PFSK-1 (cell line): ENCODE data around the gene DDX42.

Experiments used
- FOXP2 ChIP-seq: optimal IDR thresholded peaks from 2 replicates; pipeline ENCODE3; 2011; ENCODE audit warnings: borderline replicate concordance, control low read depth, inconsistent platforms; ENCODE audit not compliant: insufficient read depth; ENCODE audit errors: extremely low read length, extremely low read depth
- POLR2AphosphoS5 ChIP-seq: IDR thresholded peaks from 2 replicates; pipeline ENCODE4 v1.6.1; 2012; ENCODE audit warnings: low read depth, mild to moderate bottlenecking, control low read depth, low read length, moderate library complexity
- REST ChIP-seq, 2 experiments: IDR thresholded peaks; 2 replicates each; pipeline versions ENCODE4 v1.6.1 to v1.8.0; 2011 to 2012; ENCODE audit warnings: low read depth in 2 of 2, low read length in 2 of 2, control low read depth in 1 of 2, inconsistent platforms in 1 of 2, mild to moderate bottlenecking in 1 of 2, moderate library complexity in 1 of 2; ENCODE audit not compliant: insufficient read depth in 1 of 2
- SIN3A ChIP-seq: IDR thresholded peaks from 2 replicates; pipeline ENCODE4 v1.6.1; 2012; ENCODE audit warnings: mild to moderate bottlenecking, low read length, moderate library complexity, borderline replicate concordance; ENCODE audit not compliant: insufficient read depth
- TAF1 ChIP-seq: IDR thresholded peaks from 2 replicates; pipeline ENCODE4 v1.6.1; 2012; ENCODE audit warnings: low read length, control low read depth, borderline replicate concordance; ENCODE audit not compliant: insufficient read depth

Gene DDX42

GRCh38 chr17:63828936-63829335 is 55.0 kb downstream of the DDX42 start:
- TF ChIP-seq SIN3A (no peak), TAF1 (no peak), FOXP2 (no peak), POLR2AphosphoS5 (no peak), REST (IDR thresholded peaks at IDR 0.05; ENCODE audit: insufficient read depth in 1 of 2, low read depth in 2 of 2, low read length in 2 of 2) (no peak)

- TF ChIP-seq REST (IDR thresholded peaks at IDR 0.05; ENCODE audit: insufficient read depth in 1 of 2, low read depth in 2 of 2, low read length in 2 of 2) (no peak), POLR2AphosphoS5 (no peak; the same call in 1 of the 2 replicates), FOXP2 (no peak), TAF1 (no peak), SIN3A (no peak)
These were observed 56.3 kb downstream of the DDX42 start for GRCh38 chr17:63830278-63830677.

- no peak for TF ChIP-seq POLR2AphosphoS5
These were observed 57.0 kb downstream of the DDX42 start for GRCh38 chr17:63830904-63831491.

GRCh38 chr17:63831505-63831904 is 57.5 kb downstream of the DDX42 start:
- TF ChIP-seq REST (IDR thresholded peaks at IDR 0.05; ENCODE audit: insufficient read depth in 1 of 2, low read depth in 2 of 2, low read length in 2 of 2) (no peak), SIN3A (no peak), TAF1 (no peak), FOXP2 (no peak), POLR2AphosphoS5 (no peak)

- no peak for TF ChIP-seq FOXP2
- no peak for TF ChIP-seq TAF1
- TF ChIP-seq POLR2AphosphoS5, result no peak; the same call in 1 of the 2 replicates
- no peak for TF ChIP-seq REST (IDR thresholded peaks at IDR 0.05; ENCODE audit: insufficient read depth in 1 of 2, low read depth in 2 of 2, low read length in 2 of 2)
- TF ChIP-seq SIN3A, result no peak
These were observed 58.0 kb downstream of the DDX42 start for GRCh38 chr17:63832014-63832413.
